ENCODE data around the gene PLCXD3. TPM values are rescaled to one million over a fixed set of nuclear protein-coding genes. Genes with fewer than 3 reads are reported as not detected.

Gene PLCXD3
- total and polyA plus RNA-seq, 2 of the 4 experiments (the other 2 are of a cell fraction), result under 0.01 to 0.02 TPM

DNA sequence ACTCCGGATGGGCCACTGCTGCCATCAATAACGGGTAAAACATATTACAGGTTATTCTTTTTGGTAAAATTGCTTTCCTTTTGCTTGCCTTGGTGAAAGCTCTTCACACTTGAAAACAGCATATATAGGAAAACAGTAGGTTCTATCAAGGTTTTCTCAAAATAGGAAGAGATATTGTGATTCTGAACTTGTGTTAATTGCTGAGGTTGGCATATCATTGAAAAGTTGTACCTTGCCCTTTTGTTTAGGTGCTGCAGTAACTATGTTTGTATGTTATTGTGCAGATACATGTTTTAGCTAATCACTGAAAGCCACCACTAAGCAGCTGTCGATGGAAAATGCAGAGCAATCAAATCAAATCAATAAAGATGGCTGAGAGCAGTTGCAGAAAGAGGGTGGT, 219.1 kb downstream of the PLCXD3 start:
- in situ Hi-C loops (cut with MboI; ENCODE audit: low sequenced_read_pairs), result no loop called here
- CTCF ChIA-PET, result interaction anchor here (1.5 kb wide), 1 partner anchor 12 kb away, joined by 4 read pairs; no protein-coding TSS in a partner anchor
- no TSS peak for BruUV-seq (replicated peaks)

More for the DNA sequence above, 219.1 kb downstream of the PLCXD3 start:
- H3K18ac ChIP-seq (ENCODE audit: low read depth, low read length), result no peak overlapping the region
- H4K5ac ChIP-seq (ENCODE audit: low read depth, low read length), result no peak overlapping the region
- H3K56ac ChIP-seq (ENCODE audit: extremely low read depth, insufficient read depth, low read length), result no peak overlapping the region
- no peak overlapping the region for H2BK15ac ChIP-seq (ENCODE audit: low read depth, low read length)
- no peak overlapping the region for H3K14ac ChIP-seq (replicated peaks; ENCODE audit: low read depth, low read length)
- DNase-seq, result no peak
- no peaks in the 10 kb centered on the region for H4K20me1 ChIP-seq (ENCODE audit: insufficient read depth, low read length)
- intact Hi-C loops (cut with micrococcal nuclease) (no loop called here), dilution Hi-C loops (cut with HindIII; ENCODE audit: low sequenced_read_pairs, unreplicated experiment) (no loop called here)
- H3K27me3 ChIP-seq (ENCODE audit: control insufficient read depth, insufficient read depth, low read length), result peaks cover 3% of the 10 kb centered on the region
- no peak overlapping the region for H3K4me2 ChIP-seq (ENCODE audit: low read depth, low read length)
- no peak for ATAC-seq (ENCODE audit: low read depth)
- no CpG with 5 or more reads among the region's 3 CpGs for WGBS, 2 experiments (ENCODE audit: extremely low coverage in 2 of 2, insufficient read length in 1 of 2)
- no peak overlapping the region for H3K27ac ChIP-seq (ENCODE audit: insufficient read depth, low read length)
- no peak overlapping the region for H2BK5ac ChIP-seq (ENCODE audit: low read depth, low read length, poor library complexity, severe bottlenecking)
- 0 out of 2 replicates have a peak, but pooled peaks cover 1% of the 10 kb centered on the region for H3K4me1 ChIP-seq (ENCODE audit: control insufficient read depth, insufficient read depth, low read length)
- TF ChIP-seq MAFK (IDR thresholded peaks at IDR 0.05; ENCODE audit: low read depth, low read length) (peak; percentile 57; the same call in 1 of the 2 replicates), MAZ (IDR thresholded peaks at IDR 0.05; ENCODE audit: borderline replicate concordance, low read depth, low read length) (no peak)
- H3K36me3 ChIP-seq (ENCODE audit: control insufficient read depth, insufficient read depth, low read length), result no peaks in the 10 kb centered on the region
- H3K4me3 ChIP-seq (ENCODE audit: insufficient read depth, low read depth, low read length), result no peak overlapping the region
- H3K4ac ChIP-seq (ENCODE audit: low read depth, low read length), result no peak overlapping the region
- no peak overlapping the region for H2AK5ac ChIP-seq (ENCODE audit: low read depth, low read length)
- no peaks in the 10 kb centered on the region for H3K79me1 ChIP-seq (ENCODE audit: low read depth in 1 of 2, low read length in 2 of 2)
- H3K9me3 ChIP-seq (ENCODE audit: control insufficient read depth, insufficient read depth, low read length), result peaks cover 2% of the 10 kb centered on the region; the same call in 1 of the 2 replicates
- H2BK20ac ChIP-seq (ENCODE audit: low read depth, low read length), result no peak overlapping the region
- H4K91ac ChIP-seq (ENCODE audit: insufficient read depth, low read depth, low read length), result no peak overlapping the region
- no peak overlapping the region for H2BK120ac ChIP-seq (ENCODE audit: low read depth, low read length)
- no peak overlapping the region for H3K23ac ChIP-seq (ENCODE audit: low read depth, low read length)
- no peak overlapping the region for H2AK9ac ChIP-seq (replicated peaks; ENCODE audit: low read depth, low read length, poor library complexity)
- H3K9me1 ChIP-seq (ENCODE audit: insufficient read depth, low read length), result no peaks in the 10 kb centered on the region
- POLR2A ChIA-PET (ENCODE audit: unreplicated experiment), result no interaction called here
- H4K8ac ChIP-seq (ENCODE audit: low read depth in 2 of 2, low read length in 2 of 2), result no peak overlapping the region
- no peak overlapping the region for H2AFZ ChIP-seq (replicated peaks; ENCODE audit: low read length, poor library complexity)
- H3K9ac ChIP-seq (ENCODE audit: low read depth, low read length), result no peak overlapping the region

Measured in IMR-90 (cell line).